SH-SY5Y (cell line): ENCODE results near the gene TRDN.

ENCODE experiments used
- GATA2 ChIP-seq: IDR thresholded peaks from 2 replicates; pipeline ENCODE4 v1.6.1; 2011; ENCODE audit warnings: mild to moderate bottlenecking, low read depth, low read length
- GATA3 ChIP-seq: IDR thresholded peaks from 2 replicates; pipeline ENCODE4 v1.6.1; 2011; ENCODE audit warnings: low read depth, mild to moderate bottlenecking, low read length, moderate library complexity

DNA sequence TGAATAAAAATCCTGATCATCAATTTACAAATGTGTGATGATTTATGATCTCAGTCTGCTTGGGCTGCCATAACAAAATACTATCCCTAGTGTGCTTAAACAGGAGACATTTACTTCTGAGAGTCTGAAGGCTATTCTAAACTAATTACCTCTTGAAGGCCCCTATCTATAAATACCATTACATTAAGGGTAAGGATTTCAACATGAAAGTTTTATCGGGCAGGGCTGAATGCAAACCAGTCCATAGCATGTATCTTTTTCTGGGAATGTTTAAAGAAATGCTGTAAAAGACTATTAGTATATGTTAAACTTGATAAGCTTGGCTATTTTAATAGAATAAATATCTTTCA is 48.2 kb downstream of the TRDN start:
- TF ChIP-seq GATA2 (no peak), GATA3 (no peak)
